ENCODE data around the gene FCGR2B. TPM values are rescaled to one million over a fixed set of nuclear protein-coding genes. Genes with fewer than 3 reads are reported as not detected.
"Not testable (repeated sequence)": the region's sequence is repeated elsewhere in the genome, so short reads cannot be mapped to it uniquely, and the experiment has no call there.

FCGR2B gene
- total RNA-seq, 2 experiments from 2014 or later, result not detected

DNA sequence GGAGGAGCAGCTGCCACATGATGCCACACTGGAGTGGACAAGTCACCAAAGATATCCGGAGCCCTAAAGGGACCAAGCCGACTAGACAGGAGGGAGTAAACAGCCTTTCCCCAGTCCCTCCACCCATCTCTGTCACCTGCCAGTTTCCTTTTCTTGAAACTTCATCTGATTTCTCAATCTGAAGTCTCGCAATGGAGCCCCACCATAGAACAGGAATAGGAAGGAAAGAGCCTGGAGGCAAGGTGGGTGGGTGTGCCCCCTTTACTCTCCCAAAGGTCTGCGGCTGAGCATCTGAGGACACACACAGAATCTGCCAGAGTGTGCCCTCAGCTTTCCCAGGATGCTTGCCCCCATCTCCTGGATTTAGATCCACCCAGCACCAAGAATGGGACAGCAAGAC is 31.9 kb upstream of the FCGR2B start, which contains the start of gene FCGR3B:
TSS of gene FCGR3B (minus strand) at position 101 of the 400 bp plus-strand sequence. CDS start at position 19, 82 bp downstream.
- TF ChIP-seq, protein P1, sequence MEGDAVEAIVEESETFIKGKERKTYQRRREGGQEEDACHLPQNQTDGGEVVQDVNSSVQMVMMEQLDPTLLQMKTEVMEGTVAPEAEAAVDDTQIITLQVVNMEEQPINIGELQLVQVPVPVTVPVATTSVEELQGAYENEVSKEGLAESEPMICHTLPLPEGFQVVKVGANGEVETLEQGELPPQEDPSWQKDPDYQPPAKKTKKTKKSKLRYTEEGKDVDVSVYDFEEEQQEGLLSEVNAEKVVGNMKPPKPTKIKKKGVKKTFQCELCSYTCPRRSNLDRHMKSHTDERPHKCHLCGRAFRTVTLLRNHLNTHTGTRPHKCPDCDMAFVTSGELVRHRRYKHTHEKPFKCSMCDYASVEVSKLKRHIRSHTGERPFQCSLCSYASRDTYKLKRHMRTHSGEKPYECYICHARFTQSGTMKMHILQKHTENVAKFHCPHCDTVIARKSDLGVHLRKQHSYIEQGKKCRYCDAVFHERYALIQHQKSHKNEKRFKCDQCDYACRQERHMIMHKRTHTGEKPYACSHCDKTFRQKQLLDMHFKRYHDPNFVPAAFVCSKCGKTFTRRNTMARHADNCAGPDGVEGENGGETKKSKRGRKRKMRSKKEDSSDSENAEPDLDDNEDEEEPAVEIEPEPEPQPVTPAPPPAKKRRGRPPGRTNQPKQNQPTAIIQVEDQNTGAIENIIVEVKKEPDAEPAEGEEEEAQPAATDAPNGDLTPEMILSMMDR (IDR thresholded peaks at IDR 0.05), result no peak
- CTCF ChIA-PET, result no interaction called here
- H3K4me3 Mint-ChIP-seq, result no peak within 1 kb of the TSS
- H3K4me1 Mint-ChIP-seq (ENCODE audit: low read depth), result peaks cover 11% of the 10 kb centered on the region
- intact Hi-C loops (cut with micrococcal nuclease), result no loop called here
- H3K27me3 Mint-ChIP-seq, result no peaks in the 10 kb centered on the region
- ATAC-seq (no peak), DNase-seq (no peak)
- H3K9me3 Mint-ChIP-seq, result no peaks in the 10 kb centered on the region
- no peak within 1 kb of the TSS for H3K27ac Mint-ChIP-seq
- no peaks in the 10 kb centered on the region for H3K36me3 Mint-ChIP-seq (ENCODE audit: low read depth)
- POLR2A ChIA-PET, result no interaction called here

DNA sequence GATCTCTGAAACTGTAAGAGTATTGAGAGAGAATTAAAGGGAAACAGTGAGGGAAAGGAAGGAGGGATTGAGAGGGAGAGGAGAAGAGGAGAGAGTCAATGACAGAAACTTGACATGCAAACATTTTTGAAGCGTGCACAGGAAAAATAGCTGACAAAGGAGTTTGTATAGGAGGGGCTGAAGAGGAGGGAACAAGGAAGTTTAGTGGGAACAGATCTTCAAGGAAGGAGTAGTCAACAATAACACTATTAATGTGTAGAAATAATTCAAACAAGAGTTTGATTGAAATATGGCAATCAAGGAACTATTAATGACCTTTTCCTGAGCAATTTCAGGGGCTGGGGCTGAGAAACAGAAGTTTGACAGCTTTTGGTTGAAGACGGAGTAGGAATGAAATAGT is 27.9 kb upstream of the FCGR2B start:
- H3K9me3 Mint-ChIP-seq; CTCF ChIA-PET; DNase-seq; H3K36me3 Mint-ChIP-seq (ENCODE audit: low read depth); POLR2A ChIA-PET; intact Hi-C loops (cut with micrococcal nuclease); ATAC-seq; H3K4me3 Mint-ChIP-seq; H3K27me3 Mint-ChIP-seq; H3K27ac Mint-ChIP-seq: not testable (repeated sequence)
- peaks cover 11% of the 10 kb centered on the region for H3K4me1 Mint-ChIP-seq (ENCODE audit: low read depth)

GRCh38 chr1:161636189-161636782 is 26.7 kb upstream of the FCGR2B start:
- H3K4me3 Mint-ChIP-seq; intact Hi-C loops (cut with micrococcal nuclease); DNase-seq; POLR2A ChIA-PET; H3K36me3 Mint-ChIP-seq (ENCODE audit: low read depth); CTCF ChIA-PET; H3K9me3 Mint-ChIP-seq; H3K27me3 Mint-ChIP-seq: not testable (repeated sequence)
- peak overlapping the region; percentile 78 for H3K27ac Mint-ChIP-seq
- H3K4me1 Mint-ChIP-seq (ENCODE audit: low read depth), result peaks cover 11% of the 10 kb centered on the region
- ATAC-seq, result peak; percentile 85

DNA sequence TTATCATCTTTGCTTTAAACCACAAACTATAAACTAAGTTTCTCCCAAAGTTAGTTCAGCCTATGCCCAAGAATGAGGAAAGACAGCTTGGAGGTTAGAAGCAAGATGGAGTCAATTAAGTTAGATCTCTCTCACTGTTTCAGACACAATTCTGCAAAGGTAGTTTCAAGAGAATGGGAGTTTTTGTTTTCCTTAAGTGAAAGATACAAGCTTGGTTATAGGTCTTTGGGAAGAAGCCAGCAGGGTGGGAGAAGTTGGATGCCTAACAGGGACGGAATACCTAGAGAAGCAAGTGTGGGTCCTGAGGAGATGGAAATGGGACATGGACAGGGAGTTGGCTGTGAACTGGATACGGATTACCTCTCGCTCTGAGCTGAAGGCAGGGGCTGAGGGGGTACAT is 26.0 kb upstream of the FCGR2B start:
- H3K27me3 Mint-ChIP-seq; H3K4me3 Mint-ChIP-seq; H3K36me3 Mint-ChIP-seq (ENCODE audit: low read depth); intact Hi-C loops (cut with micrococcal nuclease); ATAC-seq; H3K9me3 Mint-ChIP-seq; POLR2A ChIA-PET; DNase-seq: not testable (repeated sequence)
- CTCF ChIA-PET, result interaction anchor here (1.0 kb wide), 1 partner anchor 104 kb away, joined by 3 read pairs; no protein-coding TSS in a partner anchor
- Mint-ChIP-seq H3K27ac (peak overlapping the region; percentile 46), H3K4me1 (ENCODE audit: low read depth) (peaks cover 11% of the 10 kb centered on the region)

DNA sequence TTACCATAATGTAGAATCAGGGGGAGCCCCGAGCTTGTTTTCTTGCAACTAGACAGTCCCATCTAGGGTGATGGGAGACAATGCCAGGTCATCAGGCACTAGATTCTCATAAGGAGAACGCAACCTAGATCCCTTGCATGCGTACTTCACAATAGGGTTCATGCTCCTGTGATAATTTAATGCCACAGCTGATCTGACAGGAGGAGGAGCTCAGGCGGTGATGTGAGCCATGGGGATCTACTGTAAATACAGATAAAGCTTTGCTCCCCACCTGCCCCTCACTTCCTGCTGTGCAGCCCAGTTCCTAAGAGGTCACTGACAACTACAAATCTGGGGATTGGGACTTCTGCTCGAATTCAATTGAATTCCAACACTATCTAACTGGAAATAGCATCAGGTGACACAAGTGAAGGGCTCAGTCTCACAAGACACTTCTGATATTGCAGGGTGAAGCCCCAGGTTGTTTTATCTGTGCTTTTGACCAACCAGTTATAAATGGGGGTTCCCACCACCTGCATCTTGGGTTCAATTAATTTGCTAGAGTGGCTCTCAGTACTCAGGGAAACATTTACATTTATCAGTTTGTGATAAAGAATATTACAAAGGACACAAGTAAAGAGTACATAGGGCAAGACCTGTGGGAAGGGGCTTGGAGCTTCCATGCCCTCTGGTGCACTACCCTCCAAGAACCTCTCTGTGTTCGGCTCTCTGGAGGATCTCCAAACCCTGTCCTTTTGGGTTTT is 24.5 kb upstream of the FCGR2B start:
- H3K36me3 Mint-ChIP-seq (ENCODE audit: low read depth); CTCF ChIA-PET; DNase-seq; H3K27ac Mint-ChIP-seq; H3K9me3 Mint-ChIP-seq; H3K27me3 Mint-ChIP-seq; intact Hi-C loops (cut with micrococcal nuclease); POLR2A ChIA-PET; ATAC-seq; H3K4me3 Mint-ChIP-seq: not testable (repeated sequence)
- peaks cover 20% of the 10 kb centered on the region for H3K4me1 Mint-ChIP-seq (ENCODE audit: low read depth)

DNA sequence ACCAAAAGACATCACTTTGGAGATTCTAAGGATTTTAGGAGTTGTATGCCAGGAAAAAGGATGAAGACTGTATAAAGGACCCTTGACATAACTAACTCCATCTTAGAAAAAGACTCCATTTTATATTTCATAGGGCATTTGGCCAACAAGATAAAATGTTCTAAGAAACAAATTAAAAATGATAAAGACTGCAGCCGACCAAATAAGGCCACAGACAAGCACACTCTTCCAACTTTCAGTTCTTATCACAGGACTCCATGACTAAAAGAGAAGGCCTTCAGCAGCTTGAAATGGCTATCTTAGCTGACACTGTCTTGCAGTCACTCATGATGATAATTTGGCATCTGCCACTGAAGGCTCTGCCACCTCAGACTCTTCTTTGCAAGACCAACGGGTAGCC is 23.7 kb upstream of the FCGR2B start:
- CTCF ChIA-PET; H3K27me3 Mint-ChIP-seq; DNase-seq; H3K36me3 Mint-ChIP-seq (ENCODE audit: low read depth); POLR2A ChIA-PET; ATAC-seq; H3K27ac Mint-ChIP-seq; intact Hi-C loops (cut with micrococcal nuclease); H3K9me3 Mint-ChIP-seq; H3K4me3 Mint-ChIP-seq: not testable (repeated sequence)
- H3K4me1 Mint-ChIP-seq (ENCODE audit: low read depth), result peaks cover 20% of the 10 kb centered on the region

GRCh38 chr1:161642697-161643096 is 20.2 kb upstream of the FCGR2B start:
- H3K27me3 Mint-ChIP-seq; H3K36me3 Mint-ChIP-seq (ENCODE audit: low read depth); H3K4me3 Mint-ChIP-seq; H3K9me3 Mint-ChIP-seq; intact Hi-C loops (cut with micrococcal nuclease); CTCF ChIA-PET; DNase-seq; POLR2A ChIA-PET; H3K27ac Mint-ChIP-seq: not testable (repeated sequence)
- ATAC-seq, result peak; percentile 58
- H3K4me1 Mint-ChIP-seq (ENCODE audit: low read depth), result peaks cover 12% of the 10 kb centered on the region

- H3K27me3 Mint-ChIP-seq; DNase-seq; H3K4me3 Mint-ChIP-seq; H3K9me3 Mint-ChIP-seq; POLR2A ChIA-PET; H3K27ac Mint-ChIP-seq; intact Hi-C loops (cut with micrococcal nuclease); H3K36me3 Mint-ChIP-seq (ENCODE audit: low read depth): not testable (repeated sequence)
- CTCF ChIA-PET, result interaction anchor here (1.0 kb wide), 1 partner anchor 98 kb away, joined by 3 read pairs; no protein-coding TSS in a partner anchor
- H3K4me1 Mint-ChIP-seq (ENCODE audit: low read depth), result peaks cover 12% of the 10 kb centered on the region
- ATAC-seq, result peak; percentile 17
These were observed 19.3 kb upstream of the FCGR2B start for GRCh38 chr1:161643481-161644208.

- POLR2A ChIA-PET; H3K36me3 Mint-ChIP-seq (ENCODE audit: low read depth); H3K27me3 Mint-ChIP-seq; DNase-seq; H3K4me3 Mint-ChIP-seq; H3K27ac Mint-ChIP-seq; ATAC-seq; H3K9me3 Mint-ChIP-seq: not testable (repeated sequence)
- CTCF ChIA-PET, result interaction anchor here (1.0 kb wide), 1 partner anchor 97 kb away, joined by 3 read pairs; no protein-coding TSS in a partner anchor
- peaks cover 12% of the 10 kb centered on the region for H3K4me1 Mint-ChIP-seq (ENCODE audit: low read depth)
- intact Hi-C loops (cut with micrococcal nuclease), result loop anchor here (5.0 kb wide), 1 partner anchor 92 kb away; no protein-coding TSS in a partner anchor
These were observed 18.1 kb upstream of the FCGR2B start for GRCh38 chr1:161644855-161645254.
